Right lobe of liver (tissue), 4 donors: Measurements from ENCODE around the gene NCOA3.

Source experiments
- CTCF ChIP-seq, 4 donors: fragments of 200-600 bp in 3 of 4; fragments of 450-650 bp in 1 of 4; IDR thresholded peaks; one replicate each; pipeline versions ENCODE4 v1.5.1 to v1.8.0; 2016 to 2022; ENCODE audit warnings: antibody characterized with exemption in 4 of 4, mild to moderate bottlenecking in 2 of 4
- POLR2A ChIP-seq: fragments of 450-650 bp; IDR thresholded peaks from one replicate; pipeline ENCODE4 v1.6.1; 2017; ENCODE audit warnings: antibody characterized with exemption, mild to moderate bottlenecking
- donor health status: DM: no; HTN: no; CAD: no.
- donor health status: DM: no; HTN: no; CAD: no.
- donor health status: DM: no; HTN: yes; CAD: no.

- peak; percentile 36 to 68 (median 44) for TF ChIP-seq CTCF (IDR thresholded peaks at IDR 0.05)
- no peak for TF ChIP-seq POLR2A
These were observed 37.1 kb upstream of the NCOA3 start for GRCh38 chr20:47464380-47465101.
